Camera-type eye (tissue), 1 donor: ENCODE data around the gene ATP2A3. TPM values are rescaled to one million over a fixed set of nuclear protein-coding genes. Genes with fewer than 3 reads are reported as not detected.

ENCODE experiments used
- total RNA-seq: library from RNA; depleted of rRNA; stranded (reverse); fragments of >200 nt; gene quantifications from one replicate; pipeline ENCODE4 v1.2.3, GENCODE V29; 2014

ATP2A3 gene
- 10.7 TPM for total RNA-seq

DNA sequence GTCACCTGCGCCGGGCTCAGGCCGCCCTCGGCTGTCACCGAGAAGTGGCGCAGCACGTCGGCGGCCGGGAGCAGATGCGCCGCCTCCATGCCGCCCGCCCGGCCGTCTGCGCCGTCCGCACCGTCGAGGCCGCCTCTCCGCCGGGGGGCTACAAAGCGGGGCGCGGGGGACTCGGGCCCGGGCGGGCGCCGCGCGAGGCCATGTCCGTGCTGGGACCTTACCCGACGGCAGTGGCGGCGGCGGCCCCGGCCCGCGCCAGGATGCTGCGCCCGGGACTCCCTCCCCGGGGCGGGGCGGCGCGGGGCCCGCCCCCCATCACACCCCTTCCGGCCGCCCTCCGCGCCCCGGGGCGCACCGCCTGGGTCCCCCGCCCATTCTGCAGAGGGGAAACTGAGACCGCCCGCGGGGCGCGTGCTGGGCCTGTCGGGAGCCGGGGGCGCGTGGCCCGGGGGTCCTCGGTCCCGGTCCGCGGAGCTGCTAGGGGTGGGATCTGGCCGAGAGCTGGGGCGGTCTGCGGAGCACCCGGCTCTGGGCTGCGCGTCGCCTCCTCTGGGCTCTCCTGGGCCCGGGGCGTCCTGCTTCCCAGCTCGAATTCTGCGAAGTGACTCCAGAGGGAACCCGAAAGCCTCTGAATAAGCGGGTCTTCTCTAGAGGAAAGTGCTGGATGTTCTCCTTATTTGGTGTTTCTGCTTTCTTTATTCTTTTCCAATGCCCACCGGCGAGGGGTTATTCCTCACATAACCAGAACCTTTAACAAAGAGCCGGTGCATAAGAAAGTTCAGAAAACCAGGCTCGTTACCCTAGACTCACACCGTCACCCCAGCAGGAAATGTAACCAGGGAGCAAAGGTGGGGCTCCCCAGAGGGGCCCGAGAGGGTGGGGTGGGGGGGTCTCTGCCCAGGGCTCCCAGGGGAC lies at the start of gene ATP2A3:
Gene ATP2A3, minus strand, starts transcription at position 235 of the 915 bp plus-strand sequence. Its CDS starts 146 bp downstream, at position 89.

DNA sequence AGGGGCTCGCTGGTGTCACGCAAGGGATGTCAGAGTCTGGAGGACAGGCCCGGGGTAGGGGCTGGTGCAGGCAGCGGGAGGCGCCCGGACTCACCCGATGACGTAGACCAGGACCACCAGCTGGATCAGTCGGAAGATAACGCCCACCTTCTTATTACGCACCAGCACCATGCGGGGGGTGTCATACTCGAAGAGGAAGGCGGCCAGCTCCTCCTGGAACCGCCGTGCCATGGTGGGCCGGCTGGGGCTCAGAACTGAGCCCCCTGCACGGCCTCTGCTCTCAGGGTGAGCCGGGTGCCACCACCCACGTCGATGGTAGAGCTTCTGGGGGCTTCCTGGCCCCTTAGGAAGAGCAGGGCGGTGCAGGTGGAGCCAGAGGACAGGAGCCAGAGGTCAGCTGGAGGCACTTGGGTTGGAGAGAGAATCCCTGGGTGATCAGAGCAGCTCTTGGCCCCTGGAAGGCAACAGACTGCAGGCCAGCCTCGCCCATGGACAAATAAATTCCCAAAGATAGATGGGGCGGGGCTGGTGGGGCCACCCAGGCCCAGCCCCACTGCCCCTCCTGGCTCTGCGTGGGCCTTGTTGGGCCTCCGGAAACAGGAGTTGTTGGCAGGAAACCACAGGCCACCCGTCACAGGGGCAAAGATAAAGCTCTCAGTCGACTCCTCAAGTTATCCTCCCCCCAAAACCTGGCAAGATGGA lies 48.1 kb downstream of the ATP2A3 start, which contains the start of gene P2RX1:
Gene P2RX1, minus strand, starts transcription at position 471 of the 702 bp plus-strand sequence. Its CDS starts 240 bp downstream, at position 231.

DNA sequence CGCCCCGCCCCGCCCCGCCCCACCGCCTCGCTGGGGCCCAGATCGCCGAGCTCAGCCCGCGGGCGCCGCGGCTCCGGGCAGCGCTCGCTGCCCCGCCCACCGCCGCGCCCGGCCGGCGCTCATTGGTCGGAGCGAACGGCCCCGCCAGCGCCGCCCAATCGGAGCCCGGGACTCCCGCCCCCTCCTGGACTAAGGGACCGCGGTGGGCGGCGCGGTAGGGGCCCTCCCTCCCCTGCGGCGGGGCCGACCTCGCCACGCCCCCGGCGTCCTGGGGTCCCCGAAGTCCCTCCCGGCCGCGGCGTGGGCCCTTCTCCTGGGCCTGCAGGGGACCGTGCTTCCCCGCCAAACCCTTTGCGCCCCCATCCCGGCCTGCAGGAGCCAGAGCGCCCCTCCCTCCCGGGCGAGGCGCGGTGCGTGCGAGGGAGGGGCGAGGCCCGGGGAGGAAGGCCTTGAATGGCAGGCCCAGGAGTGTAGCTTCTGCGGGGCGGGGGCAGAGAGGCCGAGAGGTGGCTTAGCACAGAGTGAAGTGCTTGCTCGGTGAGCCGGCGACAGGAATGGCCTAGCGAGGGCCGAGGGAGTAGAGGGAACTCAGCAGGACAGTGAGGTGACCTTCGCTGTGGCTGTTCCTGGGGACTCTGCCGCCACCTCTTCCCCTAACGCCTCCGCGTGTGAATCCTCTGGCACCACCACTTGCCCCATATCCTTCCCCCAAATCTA lies 71.1 kb downstream of the ATP2A3 start, which contains the start of gene CAMKK1:
Gene CAMKK1, minus strand, starts transcription at position 51 of the 717 bp plus-strand sequence. CDS start 7,366 bp downstream, outside the sequence.

Other genes with a start within 250 kb of the ATP2A3 start
- 1.8 TPM for gene HASPIN, start 240.5 kb downstream of the ATP2A3 start, total RNA-seq
- 7.9 TPM for gene ITGAE, start 163.2 kb downstream of the ATP2A3 start, total RNA-seq
- 47.1 TPM for gene NCBP3, start 118.2 kb downstream of the ATP2A3 start, total RNA-seq
- gene CAMKK1, start 71.4 kb downstream of the ATP2A3 start, total RNA-seq, result 22.0 TPM
- 1.0 TPM for gene P2RX1, start 48.0 kb downstream of the ATP2A3 start, total RNA-seq
- 72.8 TPM for gene ZZEF1, start 178.6 kb upstream of the ATP2A3 start, total RNA-seq
- gene CYB5D2, start 178.8 kb upstream of the ATP2A3 start, total RNA-seq, result 25.2 TPM